Heart left ventricle (tissue), 16 donors: ENCODE results near the gene LPIN3. TPM values are rescaled to one million over a fixed set of nuclear protein-coding genes. Genes with fewer than 3 reads are reported as not detected.

Experiments
- ATAC-seq, 4 donors: fragments of 200-7000 bp; cut with Tn5 transposase; one replicate each; pipeline ENCODE4 v1.9.1; 2020 to 2022; ENCODE audit warnings: moderate library complexity in 4 of 4, mild to moderate bottlenecking in 3 of 4, moderate number of reproducible peaks in 1 of 4
- DNase-seq, 5 donors: peaks; one replicate each; pipeline ENCODE4 v3.0.0-alpha.2; 2020
- H3K27ac ChIP-seq, 12 donors: fragments of 200-600 bp; sonication (generic) in 4 of 12; one replicate each; pipeline versions ENCODE4 v1.5.0 to v1.8.0; 2016 to 2022; ENCODE audit warnings: mild to moderate bottlenecking in 2 of 12
- H3K27me3 ChIP-seq, 9 donors: fragments of 200-600 bp; sonication (generic) in 2 of 9; one replicate each; pipeline versions ENCODE4 v1.5.1 to v1.8.0; 2016 to 2022; ENCODE audit warnings: mild to moderate bottlenecking in 3 of 9
- H3K36me3 ChIP-seq, 9 donors: fragments of 200-600 bp; sonication (generic) in 2 of 9; one replicate each; pipeline versions ENCODE4 v1.5.0 to v1.8.0; 2018 to 2022; ENCODE audit warnings: mild to moderate bottlenecking in 2 of 9
- H3K4me1 ChIP-seq, 12 donors: fragments of 200-600 bp; sonication (generic) in 4 of 12; one replicate each; pipeline versions ENCODE4 v1.5.0 to v1.8.0; 2016 to 2022; ENCODE audit warnings: mild to moderate bottlenecking in 3 of 12
- H3K4me3 ChIP-seq, 12 donors: fragments of 200-600 bp; sonication (generic) in 4 of 12; one replicate each; pipeline versions ENCODE4 v1.5.0 to v1.8.0; 2017 to 2022; ENCODE audit warnings: mild to moderate bottlenecking in 9 of 12, moderate library complexity in 4 of 12
- H3K9me3 ChIP-seq, 12 donors: fragments of 200-600 bp; sonication (generic) in 4 of 12; one replicate each; pipeline versions ENCODE4 v1.5.0 to v1.8.0; 2016 to 2022; ENCODE audit warnings: mild to moderate bottlenecking in 1 of 12
- CTCF ChIP-seq, 12 donors: fragments of 200-600 bp; sonication (generic) in 4 of 12; IDR thresholded peaks; one replicate each; pipeline versions ENCODE4 v1.5.0 to v1.8.0; 2018 to 2022; ENCODE audit warnings: antibody characterized with exemption in 12 of 12, mild to moderate bottlenecking in 5 of 12
- POLR2A ChIP-seq, 2 donors: fragments of 450-650 bp; IDR thresholded peaks; one replicate each; pipeline ENCODE4 v1.6.1; 2017; ENCODE audit warnings: antibody characterized with exemption in 2 of 2, mild to moderate bottlenecking in 2 of 2, moderate library complexity in 2 of 2
- WGBS, 4 donors: extraction: QIAGEN DNeasy Blood & Tissue Kit in 2 of 4; methylation state at CpG; one replicate each; pipeline versions ENCODE4 v1.1.5 to v1.1.7; 2013 to 2018; 5-methylcytosine and 5-hydroxymethylcytosine counted together
- intact Hi-C, 10 donors: fragments of 100-400 bp; cut with DNase I; formaldehyde crosslinking; loops; one replicate each; pipeline versions ENCODE4 v1.11.1 to v1.14.2; 2022
- polyA plus RNA-seq, 2 donors: library from polyadenylated mRNA; stranded (reverse); fragments of 200-250 nt; gene quantifications; one replicate each; pipeline ENCODE4 v1.2.3, GENCODE V29; 2013
- total RNA-seq, 9 donors: library from RNA; depleted of rRNA in 2 of 9; stranded (reverse); fragments of >200 nt in 2 of 9; fragmentation: NEBNext Ultra II Directional in 3 of 9; extraction: Animal tissue kit (Norgen Biotek cat#: 25700) in 3 of 9; gene quantifications; one replicate each; pipeline versions ENCODE4 v1.1.0 to v1.2.4, GENCODE V29; 2016 to 2023
- donor health status: ischemic (EF 13 %, LVEDD 7.1; RV severe dilation, severe dysfunction).
- donor health status: healthy with polysubstance abuse.
- donor health status: DM: no; HTN: yes; CAD: no.
- donor health status: DM: no; HTN: no; CAD: no.
- donor health status: ischemic (EF 25% LVEDD 6.9; RV normal size, moderate dysfunction).
- donor health status: ischemic (EF 25% LVEDD 5.7; RV mildly dilated, moderate dysfunction).
- donor health status: healthy.
- donor health status: DM: yes; HTN: yes; CAD: no.
- donor health status: ischemic (EF 35%, LVEDD 5.7; RV mildly dilated, moderate dysfunction).
- donor health status: nonischemic (EF 11% LVEDD 7.7; RV severe dilation, severe dysfunction).
- donor health status: DM: yes; HTN: yes; CAD: no.
- donor health status: PGD.
- donor health status: ischemic (EF 29% LVEDD 5.4; RV normal size, mild dysfunction).
- donor health status: nonischemic (EF 23%, LVEDD 6.1; RV moderate dilation, normal function).

Gene LPIN3
- total and polyA plus RNA-seq, 11 donors: 12.8 to 24.1 (median 19.0) TPM

DNA sequence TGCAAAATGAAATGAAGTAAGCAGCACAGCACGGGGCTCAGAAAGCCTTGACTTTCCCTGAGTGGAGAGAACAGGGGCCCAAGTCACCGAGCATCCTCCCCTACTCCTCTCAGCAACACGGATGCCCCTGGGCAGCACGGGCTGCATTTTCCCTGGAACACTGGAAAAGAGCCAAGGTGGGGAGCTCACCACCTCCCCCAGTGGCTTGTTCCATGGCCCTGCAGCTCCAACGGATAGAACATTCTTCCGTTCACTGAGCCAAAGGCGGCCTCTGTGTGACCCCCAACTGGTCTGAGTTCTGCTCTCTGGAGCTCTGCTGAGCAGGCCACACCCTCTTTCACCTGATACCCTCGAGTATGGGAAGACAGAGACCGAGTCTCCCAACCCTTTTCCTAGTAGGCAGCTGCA lies 46.8 kb downstream of the LPIN3 start:
- Histone ChIP-seq H3K36me3 (no peaks in the 10 kb centered on the region), H3K4me1 (peaks cover 0 to 29% (median 15%) of the 10 kb centered on the region in 12 donors), H3K27me3 (no peaks in the 10 kb centered on the region), H3K27ac (peak overlapping the region in 8 of 12 donors; percentile 27 to 80 (median 62)), H3K4me3 (no peak overlapping the region), H3K9me3 (no peaks in the 10 kb centered on the region)
- WGBS, 4 donors: 20 to 43% (median 28%) methylated on average over 6 to 9 of the region's 9 CpGs
- DNase-seq (peak in 1 of 5 donors; percentile 40), ATAC-seq (peak; percentile 21 to 48 (median 30))
- peak in 2 of 12 donors; percentile 9 to 30 for TF ChIP-seq CTCF (IDR thresholded peaks at IDR 0.05)
- no peak for TF ChIP-seq POLR2A (IDR thresholded peaks at IDR 0.05)
- intact Hi-C loops: no loop called here

DNA sequence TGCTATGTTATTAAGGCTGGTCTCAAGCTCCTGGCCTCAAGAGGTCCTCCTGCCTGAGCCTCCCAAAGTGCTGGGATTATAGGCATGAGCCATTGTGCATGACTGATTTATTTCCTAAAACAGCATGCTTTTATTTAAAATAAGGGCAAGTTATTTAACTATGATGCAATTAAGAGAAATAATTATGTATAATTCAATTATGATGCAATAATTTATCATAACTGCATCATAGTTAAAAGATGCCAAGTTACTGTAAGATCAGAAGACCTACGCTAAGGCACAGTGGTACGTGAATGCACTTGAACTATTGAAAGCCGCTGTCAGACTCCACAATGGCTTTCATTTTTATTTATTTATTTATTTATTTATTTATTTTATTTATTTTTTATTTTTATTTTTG lies 50.3 kb downstream of the LPIN3 start:
- Histone ChIP-seq H3K27ac (no peak overlapping the region), H3K36me3 (no peaks in the 10 kb centered on the region), H3K27me3 (no peaks in the 10 kb centered on the region), H3K4me3 (no peak overlapping the region), H3K4me1 (peaks cover 0 to 61% (median 34%) of the 10 kb centered on the region in 12 donors), H3K9me3 (no peaks in the 10 kb centered on the region)
- DNase-seq: no peak
- no peak for TF ChIP-seq POLR2A (IDR thresholded peaks at IDR 0.05)
- TF ChIP-seq CTCF (IDR thresholded peaks at IDR 0.05): no peak
- 97 to 99% (median 98%) methylated on average over 3 of the region's 3 CpGs for WGBS, 4 donors
- intact Hi-C loops: loop anchor here in 2 of 10 donors (5.0 to 10.0 kb wide), 2 partner anchors 34 to 146 kb away; no protein-coding TSS in a partner anchor
- ATAC-seq: no peak

DNA sequence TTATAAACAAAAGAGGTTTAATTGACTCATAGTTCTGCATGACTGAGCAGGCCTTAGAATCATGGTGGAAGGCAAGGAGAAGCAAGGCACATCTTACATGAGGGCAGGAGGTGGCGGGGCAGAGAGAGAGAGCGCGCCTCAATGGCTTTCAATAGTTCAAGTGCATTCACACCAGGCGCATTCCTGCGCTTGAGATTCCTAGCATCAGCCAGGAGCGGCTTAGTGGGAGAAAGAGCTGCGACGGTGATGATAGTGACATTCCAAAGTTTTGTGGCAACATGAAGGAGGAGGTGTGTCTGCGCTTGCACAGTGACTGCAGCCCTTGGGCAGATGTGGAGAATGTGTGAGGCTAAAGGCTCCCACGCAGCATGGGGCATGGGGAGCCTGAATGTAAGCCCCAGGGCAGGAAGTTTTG lies 51.0 kb downstream of the LPIN3 start:
- H3K9me3 ChIP-seq: no peaks in the 10 kb centered on the region
- no peak overlapping the region for H3K4me3 ChIP-seq
- H3K27ac ChIP-seq: peak overlapping the region in 7 of 12 donors; percentile 42 to 85 (median 70)
- DNase-seq: no peak
- WGBS, 4 donors: 64 to 83% (median 71%) methylated on average over 10 of the region's 10 CpGs
- H3K36me3 ChIP-seq: no peaks in the 10 kb centered on the region
- ATAC-seq: no peak
- no peak for TF ChIP-seq POLR2A (IDR thresholded peaks at IDR 0.05)
- TF ChIP-seq CTCF (IDR thresholded peaks at IDR 0.05): no peak
- H3K4me1 ChIP-seq: peaks cover 0 to 64% (median 35%) of the 10 kb centered on the region in 12 donors
- H3K27me3 ChIP-seq: no peaks in the 10 kb centered on the region
- intact Hi-C loops: loop anchor here in 2 of 10 donors (5.0 to 10.0 kb wide), 2 partner anchors 34 to 147 kb away; no protein-coding TSS in a partner anchor

DNA sequence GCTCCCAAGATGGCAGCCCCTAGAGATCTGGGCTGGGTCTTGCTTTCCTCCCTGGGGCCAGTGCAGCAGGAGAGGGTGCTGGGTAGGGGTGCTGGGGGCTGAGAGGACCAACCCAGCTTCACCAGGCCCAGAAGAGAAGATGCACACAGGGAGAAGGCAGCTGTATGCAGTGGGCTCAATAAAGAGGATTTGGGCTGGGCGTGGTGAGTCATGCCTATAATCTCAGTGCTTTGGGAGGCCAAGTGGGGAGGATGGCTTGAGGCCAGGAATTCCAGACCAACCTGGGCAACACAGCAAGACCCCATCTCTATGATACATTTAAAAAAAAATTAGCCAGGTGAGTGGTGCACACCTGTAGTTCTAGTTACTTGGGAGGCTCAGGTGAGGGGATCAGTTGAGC lies 51.7 kb downstream of the LPIN3 start:
- Histone ChIP-seq H3K27ac (peak overlapping the region in 11 of 12 donors; percentile 14 to 85 (median 52)), H3K9me3 (no peaks in the 10 kb centered on the region), H3K4me3 (no peak overlapping the region), H3K27me3 (no peaks in the 10 kb centered on the region), H3K4me1 (peaks cover 0 to 60% (median 30%) of the 10 kb centered on the region in 12 donors), H3K36me3 (no peaks in the 10 kb centered on the region)
- 83 to 95% (median 92%) methylated on average over 1 of the region's 1 CpG for WGBS, 4 donors
- ATAC-seq: no peak
- no peak for TF ChIP-seq POLR2A (IDR thresholded peaks at IDR 0.05)
- TF ChIP-seq CTCF (IDR thresholded peaks at IDR 0.05): no peak
- peak in 1 of 5 donors; percentile 52 for DNase-seq
- intact Hi-C loops: loop anchor here in 2 of 10 donors (5.0 to 10.0 kb wide), 2 partner anchors 35 to 147 kb away; no protein-coding TSS in a partner anchor
